Esophagus muscularis mucosa (tissue), 4 donors: ENCODE measurements around the gene RAB4A. TPM values are rescaled to one million over a fixed set of nuclear protein-coding genes. Genes with fewer than 3 reads are reported as not detected.

ENCODE experiments used
- DNase-seq: peaks from one replicate; pipeline ENCODE4 v3.0.0-alpha.2; 2017; ENCODE audit errors: extremely low spot score
- H3K27ac ChIP-seq, 4 donors: fragments of 200-600 bp; sonication (generic); replicated peaks in 1 of 4; 1 replicate in 3 of 4; 2 replicates in 1 of 4; pipeline ENCODE4 v1.5.1; 2016 to 2019; ENCODE audit warnings: mild to moderate bottlenecking in 1 of 4
- H3K27me3 ChIP-seq, 4 donors: fragments of 200-600 bp; sonication (generic); one replicate each; pipeline versions ENCODE4 v1.5.1 to v1.6.0; 2016 to 2019
- H3K36me3 ChIP-seq, 4 donors: fragments of 200-600 bp; sonication (generic); one replicate each; pipeline ENCODE4 v1.5.1; 2016 to 2019
- H3K4me1 ChIP-seq, 4 donors: fragments of 200-600 bp; sonication (generic); one replicate each; pipeline ENCODE4 v1.5.1; 2016 to 2019
- H3K4me3 ChIP-seq, 4 donors: fragments of 200-600 bp; sonication (generic); 1 replicate in 2 of 4; 2 replicates in 2 of 4; pipeline ENCODE4 v1.5.1; 2016 to 2019; ENCODE audit warnings: mild to moderate bottlenecking in 4 of 4, moderate library complexity in 1 of 4
- H3K9me3 ChIP-seq, 4 donors: fragments of 200-600 bp; sonication (generic); 1 replicate in 3 of 4; 2 replicates in 1 of 4; pipeline ENCODE4 v1.5.1; 2016 to 2019
- EP300 ChIP-seq: sonication (generic); formaldehyde crosslinking; IDR thresholded peaks from one replicate; pipeline ENCODE4 v1.6.1; 2017; ENCODE audit warnings: antibody characterized with exemption
- POLR2A ChIP-seq: fragments of 450-650 bp; IDR thresholded peaks from one replicate; pipeline ENCODE4 v1.6.1; 2017; ENCODE audit warnings: antibody characterized with exemption, moderate library complexity, mild to moderate bottlenecking, low read depth
- POLR2AphosphoS5 ChIP-seq, 2 donors: sonication (generic); formaldehyde crosslinking; IDR thresholded peaks; one replicate each; pipeline ENCODE4 v1.6.1; 2017; ENCODE audit warnings: antibody characterized with exemption in 2 of 2
- WGBS: methylation state at CpG from one replicate; pipeline ENCODE4 v1.1.5; 2018; 5-methylcytosine and 5-hydroxymethylcytosine counted together
- intact Hi-C: fragments of 100-400 bp; cut with DNase I; formaldehyde crosslinking; loops from one replicate; pipeline ENCODE4 v1.15.1; 2023
- total RNA-seq, 4 donors: library from RNA; depleted of rRNA; stranded (reverse); fragments of >200 nt; gene quantifications; one replicate each; pipeline versions ENCODE4 v1.1.0 to v1.2.1, GENCODE V29; 2016
- TF ChIP-seq, protein P1 (sequence below), 3 experiments: fragments of 200-600 bp in 2 of 3; fragments of 450-650 bp in 1 of 3; sonication (generic) in 2 of 3; IDR thresholded peaks; one replicate each; pipeline ENCODE4 v1.5.1; 2017 to 2019; ENCODE audit warnings: antibody characterized with exemption in 3 of 3, mild to moderate bottlenecking in 2 of 3, moderate library complexity in 1 of 3

Gene RAB4A, protein sequence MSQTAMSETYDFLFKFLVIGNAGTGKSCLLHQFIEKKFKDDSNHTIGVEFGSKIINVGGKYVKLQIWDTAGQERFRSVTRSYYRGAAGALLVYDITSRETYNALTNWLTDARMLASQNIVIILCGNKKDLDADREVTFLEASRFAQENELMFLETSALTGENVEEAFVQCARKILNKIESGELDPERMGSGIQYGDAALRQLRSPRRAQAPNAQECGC
- total RNA-seq: 100 to 1,000 TPM in 3 of 4 donors, 10 to 100 TPM in 1; 94.9 to 129 (median 108) TPM

DNA sequence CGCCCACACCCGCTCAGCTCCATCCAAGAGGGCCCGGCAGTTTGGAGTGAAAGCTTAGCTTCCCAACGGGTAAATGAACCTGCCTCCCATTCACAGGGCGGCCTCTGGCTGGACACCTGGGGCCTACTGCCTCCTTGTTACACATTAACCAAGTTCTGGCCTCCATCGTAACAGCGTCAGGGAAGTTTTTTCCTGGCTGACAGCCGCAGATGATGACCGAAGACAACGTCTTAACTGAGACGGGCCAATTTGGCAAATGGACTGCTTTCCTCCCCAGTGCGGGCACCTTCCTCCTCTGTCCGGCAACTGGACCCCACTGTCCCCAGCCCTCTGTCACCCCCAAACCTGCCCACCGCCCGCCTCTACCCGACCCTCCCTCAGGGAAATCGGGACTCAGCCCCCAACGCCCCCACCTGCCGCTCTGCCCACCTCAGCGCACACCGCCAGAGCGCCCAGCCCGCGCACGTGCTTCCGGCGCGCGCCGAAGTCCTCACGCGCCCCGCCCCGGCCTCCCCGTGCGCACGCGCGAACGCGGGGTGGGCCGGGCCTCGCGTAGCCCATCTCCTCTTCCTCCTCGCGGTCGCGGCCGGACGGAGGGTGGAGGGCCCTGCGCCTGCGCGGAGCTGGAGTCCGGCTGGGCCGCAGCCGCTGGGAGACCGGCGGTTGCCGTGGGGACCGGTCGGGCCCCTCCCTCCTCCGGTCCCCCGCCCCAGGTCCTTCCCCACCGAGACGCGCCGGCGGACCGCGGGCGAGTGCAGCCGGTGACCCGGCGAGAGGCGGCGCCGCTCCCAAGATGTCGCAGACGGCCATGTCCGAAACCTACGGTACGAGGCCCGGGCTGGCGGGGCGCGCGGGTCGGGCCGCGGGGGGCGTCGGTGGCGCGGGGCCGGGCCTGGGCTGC, at the start of gene RAB4A:
RAB4A (plus strand) TSS at position 565 of the 901 bp plus-strand sequence; CDS start at position 794, 229 bp downstream.
- peak within 1 kb of the TSS; percentile 73 to 94 (median 85) for H3K4me3 ChIP-seq
- peaks cover 0 to 7% (median 3%) of the 10 kb centered on the region in 4 donors for H3K9me3 ChIP-seq
- H3K36me3 ChIP-seq: no peaks in the 10 kb centered on the region
- H3K27ac ChIP-seq: peak within 1 kb of the TSS; percentile 85 to 97 (median 90)
- TF ChIP-seq POLR2AphosphoS5 (IDR thresholded peaks at IDR 0.05) (peak; percentile 83 to 92), POLR2A (no peak)
- TF ChIP-seq, protein P1, sequence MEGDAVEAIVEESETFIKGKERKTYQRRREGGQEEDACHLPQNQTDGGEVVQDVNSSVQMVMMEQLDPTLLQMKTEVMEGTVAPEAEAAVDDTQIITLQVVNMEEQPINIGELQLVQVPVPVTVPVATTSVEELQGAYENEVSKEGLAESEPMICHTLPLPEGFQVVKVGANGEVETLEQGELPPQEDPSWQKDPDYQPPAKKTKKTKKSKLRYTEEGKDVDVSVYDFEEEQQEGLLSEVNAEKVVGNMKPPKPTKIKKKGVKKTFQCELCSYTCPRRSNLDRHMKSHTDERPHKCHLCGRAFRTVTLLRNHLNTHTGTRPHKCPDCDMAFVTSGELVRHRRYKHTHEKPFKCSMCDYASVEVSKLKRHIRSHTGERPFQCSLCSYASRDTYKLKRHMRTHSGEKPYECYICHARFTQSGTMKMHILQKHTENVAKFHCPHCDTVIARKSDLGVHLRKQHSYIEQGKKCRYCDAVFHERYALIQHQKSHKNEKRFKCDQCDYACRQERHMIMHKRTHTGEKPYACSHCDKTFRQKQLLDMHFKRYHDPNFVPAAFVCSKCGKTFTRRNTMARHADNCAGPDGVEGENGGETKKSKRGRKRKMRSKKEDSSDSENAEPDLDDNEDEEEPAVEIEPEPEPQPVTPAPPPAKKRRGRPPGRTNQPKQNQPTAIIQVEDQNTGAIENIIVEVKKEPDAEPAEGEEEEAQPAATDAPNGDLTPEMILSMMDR (IDR thresholded peaks at IDR 0.05): no peak
- intact Hi-C loops: no loop called here
- no peaks in the 10 kb centered on the region for H3K27me3 ChIP-seq
- DNase-seq: peak; percentile 90
- WGBS: 53% methylated on average over 9 of the region's 95 CpGs
- H3K4me1 ChIP-seq: peaks cover 40 to 70% (median 66%) of the 10 kb centered on the region in 4 donors

DNA sequence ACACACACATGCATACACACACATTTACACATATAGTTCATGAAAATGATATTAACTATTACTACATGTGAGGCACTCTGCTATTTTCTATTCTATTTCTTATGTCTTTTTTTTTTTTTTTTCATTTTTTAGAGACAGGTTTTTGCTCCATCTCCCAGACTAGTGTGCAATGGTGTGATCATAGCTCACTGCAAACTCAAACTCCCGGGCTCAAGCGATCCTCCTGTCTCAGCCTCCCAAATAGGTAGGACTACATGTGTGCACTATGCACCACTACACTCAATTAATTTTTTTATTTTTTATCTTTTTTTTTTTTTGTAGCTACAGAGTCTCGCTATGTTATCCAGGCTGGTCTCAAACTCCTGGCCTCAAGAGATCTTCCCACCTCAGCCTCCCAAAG, 48.8 kb upstream of the RAB4A start:
- intact Hi-C loops: loop anchor here (5.0 to 10.0 kb wide), 2 partner anchors 60 to 557 kb away; no protein-coding TSS in a partner anchor
- TF ChIP-seq POLR2AphosphoS5 (IDR thresholded peaks at IDR 0.05) (no peak), POLR2A (no peak), EP300 (no peak)
- TF ChIP-seq, protein P1 (IDR thresholded peaks at IDR 0.05): no peak
- Histone ChIP-seq H3K27me3 (no peaks in the 10 kb centered on the region), H3K9me3 (no peaks in the 10 kb centered on the region), H3K36me3 (no peaks in the 10 kb centered on the region), H3K4me3 (no peak overlapping the region), H3K27ac (no peak overlapping the region), H3K4me1 (peaks cover 0 to 21% (median 15%) of the 10 kb centered on the region in 4 donors)
- no peak for DNase-seq
- 99% methylated on average over 3 of the region's 3 CpGs for WGBS

DNA sequence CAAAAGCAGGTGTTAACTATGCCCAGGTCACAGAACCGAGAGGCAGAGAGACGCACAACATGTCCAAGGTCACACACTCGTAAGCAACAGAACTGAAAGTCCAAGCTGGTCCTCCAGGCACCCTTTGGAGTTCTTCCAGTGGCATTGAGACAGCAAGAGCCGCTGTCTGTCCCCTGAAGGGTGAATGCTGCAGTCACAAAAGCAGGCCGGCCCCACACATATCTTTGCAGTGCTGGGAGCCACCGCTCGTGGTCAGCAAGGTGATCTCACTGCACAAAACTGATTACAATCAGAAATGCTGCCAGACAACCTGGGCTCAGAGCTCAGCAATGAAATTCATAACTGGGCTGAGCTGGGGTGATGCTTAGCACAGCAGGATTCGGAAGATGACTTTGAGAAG, 47.4 kb upstream of the RAB4A start:
- no peaks in the 10 kb centered on the region for H3K27me3 ChIP-seq
- intact Hi-C loops: loop anchor here (5.0 to 10.0 kb wide), 2 partner anchors 61 to 559 kb away; no protein-coding TSS in a partner anchor
- 81% methylated on average over 8 of the region's 8 CpGs for WGBS
- no peak overlapping the region for H3K4me3 ChIP-seq
- no peaks in the 10 kb centered on the region for H3K9me3 ChIP-seq
- no peak overlapping the region for H3K27ac ChIP-seq
- TF ChIP-seq, protein P1 (IDR thresholded peaks at IDR 0.05): no peak
- TF ChIP-seq POLR2A (no peak), EP300 (no peak), POLR2AphosphoS5 (IDR thresholded peaks at IDR 0.05) (no peak)
- no peak for DNase-seq
- H3K4me1 ChIP-seq: peaks cover 0 to 35% (median 29%) of the 10 kb centered on the region in 4 donors
- H3K36me3 ChIP-seq: no peaks in the 10 kb centered on the region

DNA sequence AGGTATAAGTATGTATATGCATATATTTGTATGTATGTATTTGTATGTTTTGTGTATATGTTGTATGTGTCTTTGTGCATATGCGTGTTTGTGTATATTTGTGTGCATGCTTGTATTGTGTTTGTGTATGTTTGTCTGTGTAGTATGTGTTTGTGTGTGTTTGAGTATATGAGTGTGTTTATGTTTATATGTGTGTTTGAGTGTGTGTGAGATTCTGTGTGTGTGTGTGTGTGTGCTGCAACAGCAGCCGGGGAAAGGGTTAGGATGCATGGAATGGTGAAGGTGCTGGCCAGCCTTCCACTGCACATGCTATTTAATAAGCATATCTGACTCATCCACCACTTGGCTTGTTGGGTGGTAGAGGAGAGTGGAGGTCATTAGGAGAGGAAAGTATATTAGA, 46.6 kb upstream of the RAB4A start:
- H3K27ac ChIP-seq: no peak overlapping the region
- H3K9me3 ChIP-seq: no peaks in the 10 kb centered on the region
- WGBS: 92% methylated on average over 2 of the region's 2 CpGs
- no peak for DNase-seq
- intact Hi-C loops: loop anchor here (5.0 to 10.0 kb wide), 2 partner anchors 62 to 560 kb away; no protein-coding TSS in a partner anchor
- no peaks in the 10 kb centered on the region for H3K27me3 ChIP-seq
- no peaks in the 10 kb centered on the region for H3K36me3 ChIP-seq
- TF ChIP-seq, protein P1 (IDR thresholded peaks at IDR 0.05): no peak
- no peak for TF ChIP-seq POLR2A
- no peak for TF ChIP-seq POLR2AphosphoS5 (IDR thresholded peaks at IDR 0.05)
- no peak for TF ChIP-seq EP300
- no peak overlapping the region for H3K4me3 ChIP-seq
- peaks cover 8 to 42% (median 38%) of the 10 kb centered on the region in 4 donors for H3K4me1 ChIP-seq
